Keratinocyte (primary cell): ENCODE results near the gene DOK4. TPM values are rescaled to one million over a fixed set of nuclear protein-coding genes. Genes with fewer than 3 reads are reported as not detected.

Experiments
- DNase-seq: peaks from one replicate; pipeline ENCODE4 v3.0.0-alpha.2; 2011; ENCODE audit warnings: low read depth, missing footprints, low spot score
- FAIRE-seq: peaks from 2 replicates; lab custom pipeline; 2011; peaks lifted over from hg19 to GRCh38; lab: Jason Lieb, UNC
- H2AFZ ChIP-seq: 2 replicates; pipeline ENCODE4 v1.6.0; 2012; ENCODE audit warnings: low read length, control low read depth, inconsistent platforms; ENCODE audit not compliant: control insufficient read depth
- H3K27ac ChIP-seq: 2 replicates; pipeline ENCODE4 v1.5.1; 2011; ENCODE audit warnings: low read length; ENCODE audit not compliant: control insufficient read depth, insufficient read depth
- H3K27me3 ChIP-seq: 3 replicates; pipeline ENCODE4 v1.6.0; 2011; ENCODE audit warnings: low read length; ENCODE audit not compliant: control insufficient read depth, insufficient read depth; ENCODE audit errors: extremely low read depth
- H3K36me3 ChIP-seq, 2 experiments: 2 replicates in 1 of 2; 3 replicates in 1 of 2; pipeline ENCODE4 v1.5.1; 2011; ENCODE audit warnings: low read length in 2 of 2, mild to moderate bottlenecking in 1 of 2; ENCODE audit not compliant: control insufficient read depth in 2 of 2, insufficient read depth in 2 of 2; ENCODE audit errors: extremely low read depth in 1 of 2
- H3K4me1 ChIP-seq: 3 replicates; pipeline ENCODE4 v1.5.1; 2011; ENCODE audit warnings: low read length; ENCODE audit not compliant: control insufficient read depth, insufficient read depth; ENCODE audit errors: extremely low read depth
- H3K4me2 ChIP-seq: 3 replicates; pipeline ENCODE4 v1.6.0; 2011; ENCODE audit warnings: low read depth, low read length; ENCODE audit not compliant: control insufficient read depth, insufficient read depth; ENCODE audit errors: extremely low read depth
- H3K4me3 ChIP-seq, 3 experiments: fragments of 200-600 bp in 1 of 3; sonication (generic) in 1 of 3; 2 replicates in 2 of 3; 3 replicates in 1 of 3; pipeline ENCODE4 v1.5.1; 2011 to 2016; ENCODE audit warnings: low read length in 3 of 3, mild to moderate bottlenecking in 3 of 3, control low read depth in 2 of 3, inconsistent platforms in 1 of 3, low read depth in 1 of 3, mixed read lengths in 1 of 3, mixed run types in 1 of 3, moderate library complexity in 1 of 3; ENCODE audit not compliant: control insufficient read depth in 2 of 3, insufficient read depth in 2 of 3; ENCODE audit errors: extremely low read depth in 1 of 3
- H3K79me2 ChIP-seq: 2 replicates; pipeline ENCODE4 v1.6.0; 2012; ENCODE audit warnings: low read length; ENCODE audit not compliant: control insufficient read depth, insufficient read depth
- H3K9ac ChIP-seq: 3 replicates; pipeline ENCODE4 v1.6.0; 2011; ENCODE audit warnings: low read length; ENCODE audit not compliant: control insufficient read depth, insufficient read depth; ENCODE audit errors: extremely low read depth
- H3K9me1 ChIP-seq: 3 replicates; pipeline ENCODE4 v1.6.0; 2011; ENCODE audit warnings: low read length; ENCODE audit not compliant: control insufficient read depth, insufficient read depth; ENCODE audit errors: extremely low read depth
- H3K9me3 ChIP-seq: 2 replicates; pipeline ENCODE4 v1.5.1; 2012; ENCODE audit warnings: low read depth, low read length; ENCODE audit not compliant: control insufficient read depth
- H4K20me1 ChIP-seq: 3 replicates; pipeline ENCODE4 v1.6.0; 2011; ENCODE audit warnings: low read length; ENCODE audit not compliant: control insufficient read depth, insufficient read depth; ENCODE audit errors: extremely low read depth
- CTCF ChIP-seq, 3 experiments: IDR thresholded peaks in 1 of 3; conservative IDR thresholded peaks in 1 of 3; optimal IDR thresholded peaks in 1 of 3; 2 replicates in 2 of 3; 3 replicates in 1 of 3; pipeline versions ENCODE3 to v1.5.1; 2011; ENCODE audit warnings: low read length in 3 of 3, mild to moderate bottlenecking in 3 of 3, moderate library complexity in 2 of 3, control low read depth in 1 of 3, inconsistent platforms in 1 of 3; ENCODE audit not compliant: insufficient read depth in 2 of 3; ENCODE audit errors: extremely low read depth in 1 of 3
- EZH2 ChIP-seq: IDR thresholded peaks from one replicate; pipeline ENCODE4 v1.6.1; 2012; ENCODE audit warnings: inconsistent platforms, mild to moderate bottlenecking, low read length, moderate library complexity
- dilution Hi-C: fragments of 300-500 bp; cut with MboI; formaldehyde crosslinking; loops from one replicate; pipeline ENCODE4 v1.7.0; 2020; ENCODE audit warnings: low sequenced_read_pairs; ENCODE audit not compliant: extremely low pct_ligation_motif_present
- polyA plus RNA-seq, 5 experiments: library from polyadenylated mRNA; depleted of rRNA in 3 of 5; stranded (reverse) in 3 of 5; stranded (forward) in 1 of 5; unstranded in 1 of 5; fragments of >200 nt; gene quantifications; 1 replicate in 1 of 5; 2 replicates in 3 of 5; 3 replicates in 1 of 5; pipeline versions ENCODE4 v1.2.1 to v1.2.3, GENCODE V29; 2011 to 2012; ENCODE audit warnings: missing spikeins in 2 of 5, low read depth in 1 of 5, low replicate concordance in 1 of 5

Gene DOK4
- polyA plus RNA-seq, 1 donor (not counting 4 experiments of a cell fraction or from before 2014, with no cell fraction given): 17.6 TPM

DNA sequence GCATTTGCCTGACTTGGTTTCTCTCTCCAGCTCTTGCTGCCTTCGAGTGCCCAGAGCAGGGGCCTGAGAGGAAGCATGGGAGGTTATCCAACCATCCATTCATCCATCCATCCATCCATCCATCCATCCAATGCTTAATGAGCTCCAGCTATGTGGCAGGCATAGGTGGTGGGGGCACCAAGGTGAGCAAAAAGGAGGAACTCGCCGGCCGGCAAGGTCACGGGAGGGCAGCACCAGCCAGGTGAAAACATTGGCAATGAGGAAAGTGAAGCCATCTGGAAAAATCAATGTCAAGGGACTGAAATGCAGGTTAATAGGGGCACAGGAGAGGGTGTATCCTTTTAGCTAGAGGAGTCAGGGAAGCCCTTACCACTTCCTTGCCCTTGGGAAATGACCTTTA is 18.2 kb upstream of the DOK4 start:
- TF ChIP-seq CTCF (optimal IDR thresholded peaks at IDR 0.05 in 1 of 3, IDR thresholded peaks at IDR 0.05 in 1 of 3, conservative IDR thresholded peaks at IDR 0.05 in 1 of 3; ENCODE audit: extremely low read depth in 1 of 3, insufficient read depth in 2 of 3, low read length in 3 of 3): no peak
- no peak for TF ChIP-seq EZH2
- H3K9me1 ChIP-seq: no peaks in the 10 kb centered on the region
- H3K4me1 ChIP-seq: no peaks in the 10 kb centered on the region
- H3K9ac ChIP-seq: no peak overlapping the region
- no peaks in the 10 kb centered on the region for H3K79me2 ChIP-seq
- no peaks in the 10 kb centered on the region for H3K36me3 ChIP-seq
- H3K4me3 ChIP-seq: no peak overlapping the region
- no peak for DNase-seq
- dilution Hi-C loops: no loop called here
- H3K4me2 ChIP-seq: no peak overlapping the region
- no peak overlapping the region for H3K27ac ChIP-seq
- FAIRE-seq: no peak
- H4K20me1 ChIP-seq: no peaks in the 10 kb centered on the region
- no peaks in the 10 kb centered on the region for H3K9me3 ChIP-seq
- peaks cover 13% of the 10 kb centered on the region for H3K27me3 ChIP-seq
- no peak overlapping the region for H2AFZ ChIP-seq

- peaks cover 10% of the 10 kb centered on the region for H3K27me3 ChIP-seq
- no peak overlapping the region for H3K27ac ChIP-seq
- TF ChIP-seq CTCF (optimal IDR thresholded peaks at IDR 0.05 in 1 of 3, IDR thresholded peaks at IDR 0.05 in 1 of 3, conservative IDR thresholded peaks at IDR 0.05 in 1 of 3; ENCODE audit: extremely low read depth in 1 of 3, insufficient read depth in 2 of 3, low read length in 3 of 3) (no peak), EZH2 (no peak)
- H3K4me3 ChIP-seq: no peak overlapping the region
- H4K20me1 ChIP-seq: no peaks in the 10 kb centered on the region
- H3K36me3 ChIP-seq: no peaks in the 10 kb centered on the region
- no peaks in the 10 kb centered on the region for H3K9me1 ChIP-seq
- no peak overlapping the region for H3K4me2 ChIP-seq
- FAIRE-seq (no peak), DNase-seq (no peak)
- H3K79me2 ChIP-seq: no peaks in the 10 kb centered on the region
- dilution Hi-C loops: no loop called here
- no peaks in the 10 kb centered on the region for H3K4me1 ChIP-seq
- no peak overlapping the region for H3K9ac ChIP-seq
- no peak overlapping the region for H2AFZ ChIP-seq
- no peaks in the 10 kb centered on the region for H3K9me3 ChIP-seq
Measured at GRCh38 chr16:57504001-57504400, 17.7 kb upstream of the DOK4 start.
